PC-3 (cell line): ENCODE data around the gene KCNC1. TPM values are rescaled to one million over a fixed set of nuclear protein-coding genes. Genes with fewer than 3 reads are reported as not detected.

Source experiments
- ATAC-seq: fragments of 200-7000 bp; cut with Tn5 transposase; 2 replicates; pipeline ENCODE4 v1.9.1; 2020; ENCODE audit warnings: mild to moderate bottlenecking, moderate library complexity
- BruUV-seq: library from RNA; stranded (reverse); fragments of 400-500 nt; replicated peaks from 2 replicates; lab custom pipeline; 2021; lab: Mats Ljungman, UMichigan
- CTCF ChIA-PET: fragments of 300-600 bp; sonication (Branson Sonifier 250); formaldehyde crosslinking; loops from one replicate; lab custom pipeline; 2022; ENCODE audit warnings: antibody characterized with exemption; lab: Charles Lee
- POLR2A ChIA-PET: fragments of 300-600 bp; sonication (Branson Sonifier 250); formaldehyde crosslinking; loops from one replicate; lab custom pipeline; 2022; ENCODE audit warnings: antibody characterized with exemption; ENCODE audit not compliant: unreplicated experiment; lab: Charles Lee
- DNase-seq: peaks from one replicate; pipeline ENCODE4 v3.0.0-alpha.2; 2015
- H2AFZ ChIP-seq: fragments of 300-600 bp; sonication (generic); 2 replicates; pipeline ENCODE4 v1.6.0; 2016; ENCODE audit warnings: antibody characterized with exemption, low read length
- H3F3A ChIP-seq: fragments of 300-600 bp; sonication (generic); one replicate; pipeline ENCODE4 v1.6.0; 2017; ENCODE audit warnings: antibody characterized with exemption, low read length, control low read depth, mild to moderate bottlenecking; ENCODE audit not compliant: unreplicated experiment
- H3K27ac ChIP-seq: fragments of 300-600 bp; sonication (generic); 2 replicates; pipeline ENCODE4 v1.5.1; 2016; ENCODE audit warnings: mild to moderate bottlenecking, low read length
- H3K27me3 ChIP-seq: fragments of 300-600 bp; sonication (generic); 2 replicates; pipeline ENCODE4 v1.6.1; 2016; ENCODE audit warnings: low read length, mixed read lengths
- H3K36me3 ChIP-seq: fragments of 300-600 bp; sonication (generic); 2 replicates; pipeline ENCODE4 v1.6.1; 2016; ENCODE audit warnings: low read depth, mixed run types, low read length, mixed read lengths
- H3K4me1 ChIP-seq: fragments of 300-600 bp; sonication (generic); 2 replicates; pipeline ENCODE4 v1.5.1; 2016; ENCODE audit warnings: low read length; ENCODE audit not compliant: insufficient read depth
- H3K4me2 ChIP-seq: fragments of 300-600 bp; sonication (generic); 2 replicates; pipeline ENCODE4 v1.6.0; 2016; ENCODE audit warnings: low read length
- H3K4me3 ChIP-seq: fragments of 300-600 bp; sonication (generic); 2 replicates; pipeline ENCODE4 v1.5.1; 2016; ENCODE audit warnings: mild to moderate bottlenecking, low read length, mixed read lengths
- H3K79me2 ChIP-seq: fragments of 300-600 bp; sonication (generic); 2 replicates; pipeline ENCODE4 v1.6.1; 2017; ENCODE audit warnings: low read length, mixed read lengths
- H3K9ac ChIP-seq: fragments of 300-600 bp; sonication (generic); 2 replicates; pipeline ENCODE4 v1.6.0; 2016; ENCODE audit warnings: mild to moderate bottlenecking, low read length
- H3K9me2 ChIP-seq: fragments of 300-600 bp; sonication (generic); replicated peaks from 2 replicates; pipeline ENCODE4 v1.6.1; 2016; ENCODE audit warnings: mixed run types, low read length, mixed read lengths
- H3K9me3 ChIP-seq: fragments of 300-600 bp; sonication (generic); 2 replicates; pipeline ENCODE4 v1.6.1; 2016; ENCODE audit warnings: low read length, mixed read lengths
- H4K20me1 ChIP-seq: fragments of 300-600 bp; sonication (generic); 2 replicates; pipeline ENCODE4 v1.6.1; 2016; ENCODE audit warnings: low read length, mixed read lengths
- CTCF ChIP-seq: fragments of 300-600 bp; sonication (generic); conservative IDR thresholded peaks from 2 replicates; pipeline ENCODE4 v1.5.1; 2017; ENCODE audit warnings: antibody characterized with exemption, low read depth, mild to moderate bottlenecking, low read length
- EZH2 ChIP-seq: fragments of 300-600 bp; sonication (generic); IDR thresholded peaks from one replicate; pipeline ENCODE4 v1.6.1; 2017; ENCODE audit warnings: antibody characterized with exemption, mild to moderate bottlenecking, low read length; ENCODE audit not compliant: unreplicated experiment
- EZH2phosphoT487 ChIP-seq: fragments of 300-600 bp; sonication (generic); IDR thresholded peaks from 2 replicates; pipeline ENCODE4 v1.6.1; 2018; ENCODE audit warnings: mild to moderate bottlenecking, antibody characterized with exemption, low read length, borderline replicate concordance
- intact Hi-C: fragments of 100-400 bp; cut with micrococcal nuclease; formaldehyde crosslinking; loops from 2 replicates; pipeline ENCODE4 v1.9.0; 2023
- total RNA-seq: library from RNA; depleted of rRNA; stranded (reverse); fragments of >200 nt; gene quantifications from 2 replicates; pipeline ENCODE4 v1.2.3, GENCODE V29; 2014

The KCNC1 gene
- total RNA-seq, 1 experiment from 2014 or later = not detected

GRCh38 chr11:17742019-17742418, 7.4 kb downstream of the KCNC1 start:
- DNase-seq (no peak), ATAC-seq (no peak)
- no peaks in the 10 kb centered on the region for H3F3A ChIP-seq
- intact Hi-C loops = no loop called here
- ChIA-PET POLR2A (no interaction called here), CTCF (no interaction called here)
- TF ChIP-seq CTCF (no peak), EZH2 (no peak)
- H3K4me3 ChIP-seq = no peak overlapping the region
- no peaks in the 10 kb centered on the region for H3K9me2 ChIP-seq
- no peak overlapping the region for H2AFZ ChIP-seq
- H3K27me3 ChIP-seq = no peaks in the 10 kb centered on the region
- no peak overlapping the region for H3K9ac ChIP-seq
- no peaks in the 10 kb centered on the region for H3K36me3 ChIP-seq
- no TSS peak for BruUV-seq
- no peak overlapping the region for H3K27ac ChIP-seq
- peaks cover 15% of the 10 kb centered on the region for H3K4me1 ChIP-seq
- H3K79me2 ChIP-seq = no peaks in the 10 kb centered on the region
- H3K9me3 ChIP-seq = no peaks in the 10 kb centered on the region
- H4K20me1 ChIP-seq = no peaks in the 10 kb centered on the region
- no peak overlapping the region for H3K4me2 ChIP-seq

DNA sequence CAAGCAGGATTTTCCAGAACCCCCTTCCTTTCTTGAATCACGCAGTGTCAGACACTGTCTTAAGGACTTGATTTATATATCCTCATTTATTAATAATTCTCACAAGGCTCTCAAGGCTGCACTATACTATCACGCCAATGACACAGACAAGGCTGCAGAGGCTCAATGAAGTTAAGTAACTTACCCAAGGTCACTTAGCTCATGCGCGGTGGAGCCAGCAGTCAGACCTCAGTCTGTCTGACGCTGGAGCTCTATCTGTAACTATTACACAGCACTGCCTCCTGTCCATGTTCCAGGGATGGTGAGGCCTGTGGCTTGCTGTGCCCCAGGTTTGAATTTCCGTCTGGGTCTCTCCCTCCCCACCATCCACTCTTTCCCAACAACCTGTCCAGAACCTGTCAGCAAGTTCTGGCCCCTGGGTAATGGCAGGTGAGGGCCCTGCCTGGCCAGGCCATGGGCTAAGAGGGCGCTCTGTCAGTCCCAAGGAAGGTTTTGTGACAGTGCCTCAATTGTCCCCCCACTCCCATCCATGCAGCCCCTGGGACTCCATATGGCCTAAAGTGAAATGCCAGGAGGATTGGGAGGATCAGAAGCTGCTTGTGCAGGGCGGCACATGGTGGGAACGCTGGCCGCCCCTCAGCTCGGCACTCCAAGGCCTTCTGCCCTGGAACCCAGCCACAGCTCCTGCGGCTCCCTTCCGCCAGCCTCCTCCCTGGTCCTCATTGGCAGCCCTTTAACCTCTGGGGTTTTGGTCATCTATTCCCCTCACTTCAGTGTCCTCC, 8.6 kb downstream of the KCNC1 start:
- TF ChIP-seq EZH2phosphoT487 (no peak), CTCF (no peak), EZH2 (no peak)
- ChIA-PET CTCF (no interaction called here), POLR2A (no interaction called here)
- Histone ChIP-seq H3K36me3 (no peaks in the 10 kb centered on the region), H3K4me2 (0 out of 2 replicates have a peak overlapping the region, but pooled peaks have one; percentile 42), H3K9me3 (no peaks in the 10 kb centered on the region), H3K9ac (no peak overlapping the region), H3K4me3 (no peak overlapping the region), H3K27ac (no peak overlapping the region), H2AFZ (no peak overlapping the region), H4K20me1 (no peaks in the 10 kb centered on the region), H3K27me3 (no peaks in the 10 kb centered on the region), H3K9me2 (no peaks in the 10 kb centered on the region), H3F3A (no peaks in the 10 kb centered on the region), H3K4me1 (peaks cover 15% of the 10 kb centered on the region), H3K79me2 (no peaks in the 10 kb centered on the region)
- DNase-seq (no peak), ATAC-seq (no peak)
- intact Hi-C loops = no loop called here
- BruUV-seq = no TSS peak

GRCh38 chr11:17743808-17744119, 9.2 kb downstream of the KCNC1 start:
- DNase-seq = peak; percentile 66
- Histone ChIP-seq H3F3A (no peaks in the 10 kb centered on the region), H2AFZ (no peak overlapping the region), H4K20me1 (no peaks in the 10 kb centered on the region), H3K9me2 (no peaks in the 10 kb centered on the region), H3K4me2 (peak overlapping the region; percentile 42; the same call in 1 of the 2 replicates), H3K27me3 (no peaks in the 10 kb centered on the region), H3K9ac (no peak overlapping the region), H3K4me3 (no peak overlapping the region), H3K27ac (peak overlapping the region; percentile 36), H3K9me3 (no peaks in the 10 kb centered on the region), H3K36me3 (no peaks in the 10 kb centered on the region), H3K4me1 (peaks cover 15% of the 10 kb centered on the region), H3K79me2 (no peaks in the 10 kb centered on the region)
- no TSS peak for BruUV-seq
- intact Hi-C loops = no loop called here
- POLR2A ChIA-PET = interaction anchor here (0.5 to 0.7 kb wide), 2 partner anchors 29 to 238 kb away, joined by 5 to 6 read pairs; no protein-coding TSS in a partner anchor
- peak; percentile 62 for ATAC-seq
- CTCF ChIA-PET = no interaction called here
- TF ChIP-seq CTCF = no peak
- TF ChIP-seq EZH2phosphoT487 = no peak
- no peak for TF ChIP-seq EZH2
